GM21619 (cell line): ENCODE data around the gene UBAC1.
"Not testable (repeated sequence)": the region's sequence is repeated elsewhere in the genome, so short reads cannot be mapped to it uniquely, and the experiment has no call there.

Experiments used
- ATAC-seq: cut with Tn5 transposase; IDR thresholded peaks from one replicate; pipeline ENCODE4 v1.9.1; 2021; ENCODE audit not compliant: unreplicated experiment

The UBAC1 gene

DNA sequence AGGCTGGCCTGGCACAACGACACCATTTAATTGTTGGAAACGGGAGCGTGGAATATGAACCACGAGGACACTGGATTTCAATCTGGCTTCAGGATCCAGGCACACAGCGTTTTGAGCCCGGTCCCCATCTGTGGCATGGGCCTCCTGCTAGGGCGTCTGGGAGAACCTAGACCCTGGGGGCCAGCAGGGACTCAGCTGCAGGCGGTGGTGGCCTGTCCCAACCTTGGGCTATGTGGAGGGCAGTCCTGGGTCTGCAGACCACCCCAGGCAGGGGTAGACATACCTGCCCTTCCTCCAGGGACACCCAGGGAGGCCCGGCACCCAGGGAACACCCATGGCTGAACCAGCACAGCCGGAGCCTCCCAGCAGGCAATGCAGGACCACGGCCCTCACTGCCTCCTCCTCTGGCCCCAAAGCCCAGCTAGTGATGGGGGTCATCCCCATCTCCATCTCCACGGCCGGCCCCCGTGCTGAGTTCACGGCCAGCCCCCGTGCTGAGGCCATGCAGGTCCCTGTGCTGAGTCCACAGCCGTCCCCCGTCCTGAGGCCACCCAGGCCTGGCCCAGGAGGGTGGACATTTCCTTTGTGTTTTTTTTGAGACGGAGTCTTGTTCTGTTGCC, 18.5 kb upstream of the UBAC1 start:
- ATAC-seq = no peak

- no peak for ATAC-seq
Observed at GRCh38 chr9:135978642-135979546, 17.7 kb upstream of the UBAC1 start.

GRCh38 chr9:135976944-135977343, 15.8 kb upstream of the UBAC1 start:
- ATAC-seq = no peak

DNA sequence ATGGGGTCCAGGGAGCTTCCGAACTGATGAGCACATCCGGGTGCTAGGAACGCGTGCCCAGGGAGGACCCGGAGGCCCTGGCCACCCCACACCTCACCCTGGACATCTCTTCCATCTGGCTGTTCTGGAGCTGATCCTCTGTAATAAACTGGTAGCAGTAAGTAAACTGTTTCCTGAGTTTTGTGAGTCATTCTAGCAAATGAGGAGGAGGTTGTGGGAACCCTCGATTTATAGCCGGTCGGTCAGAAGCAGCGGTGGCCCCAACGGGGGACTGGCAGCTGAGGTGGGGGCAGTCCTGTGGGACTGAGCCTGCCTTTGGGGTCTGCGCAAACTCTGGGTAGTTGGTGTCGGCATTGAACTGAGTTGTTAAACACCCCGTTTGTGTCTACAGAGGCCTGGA, 15.4 kb upstream of the UBAC1 start:
- no peak for ATAC-seq

- ATAC-seq = no peak
Observed at GRCh38 chr9:135975834-135976233, 14.7 kb upstream of the UBAC1 start.

- no peak for ATAC-seq
Observed at GRCh38 chr9:135974220-135974573, 13.0 kb upstream of the UBAC1 start.

DNA sequence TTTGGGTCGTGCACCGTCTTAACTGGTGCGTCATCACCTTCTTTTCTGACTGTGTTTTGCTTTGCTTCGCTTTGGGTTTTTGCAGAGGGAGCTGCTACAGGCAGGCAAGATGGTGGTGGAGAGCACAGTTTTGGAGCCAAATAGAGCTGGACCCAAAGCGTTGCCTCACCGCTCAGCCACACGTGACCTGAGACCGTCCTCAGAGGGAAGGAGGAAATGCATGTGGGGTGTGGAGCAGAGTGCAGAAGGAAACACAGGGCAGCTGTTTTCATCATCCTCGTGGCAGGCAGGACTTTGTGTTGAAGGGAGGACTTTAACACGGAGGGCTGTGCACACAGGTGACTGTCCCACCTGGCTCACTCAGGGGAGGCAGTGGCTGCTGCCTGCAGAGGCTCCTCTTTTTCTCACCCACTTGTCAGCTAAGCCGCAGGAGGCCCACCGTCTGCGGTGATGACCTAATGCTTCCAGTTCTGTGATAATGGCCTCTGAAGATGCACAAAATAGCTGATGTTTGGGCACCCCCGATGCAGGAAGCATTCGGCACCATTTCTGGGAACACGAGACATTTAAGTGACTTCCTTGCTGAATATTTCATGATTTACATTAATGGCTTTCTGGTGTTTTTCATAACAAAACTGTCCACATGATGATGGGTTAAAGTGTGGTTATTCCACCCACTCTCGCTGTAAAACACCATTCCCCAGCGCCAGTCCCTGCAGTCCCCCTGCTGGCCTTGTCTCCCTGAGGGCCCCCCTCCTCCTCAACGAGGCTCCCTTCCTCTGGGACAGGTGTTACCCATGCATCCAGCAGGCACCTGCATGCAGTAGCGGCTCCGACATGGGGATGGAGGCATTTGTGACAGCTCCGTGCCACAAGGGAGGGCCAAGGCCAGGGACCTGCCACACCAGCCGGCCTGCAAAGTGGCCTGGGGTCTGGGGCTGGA, 12.4 kb upstream of the UBAC1 start:
- ATAC-seq = no peak

- ATAC-seq = no peak
Observed at GRCh38 chr9:135971892-135972291, 10.7 kb upstream of the UBAC1 start.

- ATAC-seq = no peak
Observed at GRCh38 chr9:135971111-135971766, 10.1 kb upstream of the UBAC1 start.

GRCh38 chr9:135970128-135970815, 9.1 kb upstream of the UBAC1 start:
- ATAC-seq = no peak

- no peak for ATAC-seq
Observed at GRCh38 chr9:135969064-135969683, 8.0 kb upstream of the UBAC1 start.

- no peak for ATAC-seq
Observed at GRCh38 chr9:135968601-135969000, 7.4 kb upstream of the UBAC1 start.

- no peak for ATAC-seq
Observed at GRCh38 chr9:135968083-135968476, 6.9 kb upstream of the UBAC1 start.

- not testable (repeated sequence) for ATAC-seq
Observed at GRCh38 chr9:135966916-135967260, 5.7 kb upstream of the UBAC1 start.

- no peak for ATAC-seq
Observed at GRCh38 chr9:135965124-135965756, 4.1 kb upstream of the UBAC1 start.

GRCh38 chr9:135963938-135964337, 2.8 kb upstream of the UBAC1 start:
- ATAC-seq = no peak

DNA sequence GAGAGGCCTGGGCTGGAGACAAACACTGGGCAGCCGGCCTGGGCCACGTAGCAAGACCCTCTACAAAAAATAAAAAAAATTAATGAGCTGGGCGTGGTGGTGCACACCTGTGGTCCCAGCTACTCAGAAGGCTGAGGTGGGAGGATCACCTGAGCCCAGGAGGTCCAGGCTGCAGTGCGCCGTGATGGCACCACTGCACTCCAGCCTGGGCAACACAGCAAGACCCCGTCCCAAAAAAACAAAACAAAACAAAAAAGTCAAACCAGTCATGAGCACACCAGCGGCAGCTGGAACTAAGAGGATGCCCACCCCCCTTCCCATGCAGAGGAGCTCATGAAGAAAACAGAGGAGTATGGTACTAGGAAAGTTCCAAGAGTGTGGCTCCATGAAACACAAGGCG, 2.2 kb upstream of the UBAC1 start:
- ATAC-seq = no peak

DNA sequence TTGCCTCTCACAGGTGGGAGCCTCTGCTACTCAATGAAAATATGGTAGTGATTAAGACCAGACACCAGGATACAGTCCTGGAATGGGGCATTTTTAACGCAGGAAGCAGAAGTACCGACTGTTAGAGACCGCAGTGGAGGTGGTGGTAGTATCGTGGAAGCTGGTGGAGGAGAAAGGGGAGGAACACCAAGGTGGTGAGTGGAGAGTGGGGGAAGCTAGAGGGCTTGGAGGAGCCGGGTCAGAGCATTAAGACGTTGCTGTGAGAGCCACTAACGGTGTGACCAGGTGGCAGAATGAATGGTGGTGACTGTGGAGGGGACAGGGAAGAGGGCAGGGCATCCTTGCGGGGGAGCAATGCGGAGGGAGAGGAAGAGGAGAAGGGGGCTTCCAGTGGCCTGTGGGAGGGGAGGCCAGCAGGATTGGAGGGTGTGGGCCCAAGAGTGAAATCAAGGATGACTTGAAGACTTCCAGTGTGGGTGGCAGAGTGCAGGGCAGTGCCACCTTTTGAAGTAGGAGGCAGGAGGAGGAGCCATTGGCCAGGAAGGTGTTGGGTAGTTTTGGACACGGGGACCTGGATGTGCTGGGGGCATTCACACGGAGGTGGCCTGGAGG, 1.6 kb upstream of the UBAC1 start:
- no peak for ATAC-seq
